ENCODE measurements around the gene CROCC2.

DNA sequence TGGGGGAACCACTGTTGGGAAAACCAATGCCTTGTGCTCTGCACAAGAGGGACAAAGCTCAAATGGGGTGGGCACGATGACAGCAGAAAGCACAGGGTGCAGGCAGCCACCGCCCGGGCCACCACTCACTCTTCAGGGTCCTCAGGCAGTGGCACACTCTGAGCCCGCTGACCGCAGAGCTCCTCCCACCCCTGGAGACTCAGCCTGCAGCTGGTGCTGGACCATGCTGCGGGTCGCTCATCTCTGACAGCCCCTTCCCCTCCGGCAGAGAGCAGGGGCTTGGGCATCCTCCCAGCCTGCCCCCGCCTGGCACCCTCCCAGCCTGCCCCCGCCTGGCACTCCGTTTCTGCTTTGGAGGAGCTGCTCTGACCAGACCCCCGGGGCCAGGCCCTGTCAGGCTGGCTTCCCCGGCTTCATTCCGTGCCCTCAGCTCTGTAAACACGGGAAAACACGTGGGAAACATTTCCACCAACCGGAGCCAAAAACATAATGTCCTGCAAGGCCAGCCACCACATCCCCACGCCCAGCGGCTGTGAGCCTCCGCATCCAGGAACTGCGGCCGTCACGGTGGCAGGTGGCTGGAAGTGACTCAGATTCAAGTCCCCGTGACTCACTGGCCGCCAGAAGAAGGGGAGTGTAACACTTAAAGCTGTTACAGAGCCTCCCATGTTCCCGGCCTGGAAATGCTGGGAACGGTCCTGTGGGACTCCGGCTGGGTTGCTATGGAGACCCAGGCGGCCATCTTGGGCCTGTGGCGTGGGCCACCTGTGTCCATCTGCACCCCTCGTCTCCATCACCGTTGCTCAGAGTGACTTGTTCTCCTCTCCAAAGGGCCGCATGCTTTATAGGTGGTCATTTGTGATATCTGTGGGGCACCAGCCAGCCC lies 85.5 kb downstream of the CROCC2 start:
- TF ChIP-seq, protein P1, sequence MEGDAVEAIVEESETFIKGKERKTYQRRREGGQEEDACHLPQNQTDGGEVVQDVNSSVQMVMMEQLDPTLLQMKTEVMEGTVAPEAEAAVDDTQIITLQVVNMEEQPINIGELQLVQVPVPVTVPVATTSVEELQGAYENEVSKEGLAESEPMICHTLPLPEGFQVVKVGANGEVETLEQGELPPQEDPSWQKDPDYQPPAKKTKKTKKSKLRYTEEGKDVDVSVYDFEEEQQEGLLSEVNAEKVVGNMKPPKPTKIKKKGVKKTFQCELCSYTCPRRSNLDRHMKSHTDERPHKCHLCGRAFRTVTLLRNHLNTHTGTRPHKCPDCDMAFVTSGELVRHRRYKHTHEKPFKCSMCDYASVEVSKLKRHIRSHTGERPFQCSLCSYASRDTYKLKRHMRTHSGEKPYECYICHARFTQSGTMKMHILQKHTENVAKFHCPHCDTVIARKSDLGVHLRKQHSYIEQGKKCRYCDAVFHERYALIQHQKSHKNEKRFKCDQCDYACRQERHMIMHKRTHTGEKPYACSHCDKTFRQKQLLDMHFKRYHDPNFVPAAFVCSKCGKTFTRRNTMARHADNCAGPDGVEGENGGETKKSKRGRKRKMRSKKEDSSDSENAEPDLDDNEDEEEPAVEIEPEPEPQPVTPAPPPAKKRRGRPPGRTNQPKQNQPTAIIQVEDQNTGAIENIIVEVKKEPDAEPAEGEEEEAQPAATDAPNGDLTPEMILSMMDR (IDR thresholded peaks at IDR 0.05): no peak
- no peak for TF ChIP-seq EZH2 (IDR thresholded peaks at IDR 0.05; ENCODE audit: borderline replicate concordance, insufficient read depth, low read depth, low read length, poor library complexity, severe bottlenecking)

Measured in B cell (primary cell).